Sigmoid colon (tissue), 7 donors: ENCODE results near the gene PIGB. TPM values are rescaled to one million over a fixed set of nuclear protein-coding genes. Genes with fewer than 3 reads are reported as not detected.

Source experiments
- DNase-seq: peaks from one replicate; pipeline ENCODE4 v3.0.0-alpha.2; 2019
- H3K27ac ChIP-seq, 4 donors: fragments of 200-600 bp; sonication (generic); one replicate each; pipeline ENCODE4 v1.5.1; 2016 to 2019; ENCODE audit warnings: mild to moderate bottlenecking in 1 of 4
- H3K27me3 ChIP-seq, 3 donors: fragments of 200-600 bp; sonication (generic); one replicate each; pipeline ENCODE4 v1.5.1; 2019; ENCODE audit warnings: mild to moderate bottlenecking in 1 of 3
- H3K36me3 ChIP-seq, 4 donors: fragments of 200-600 bp; sonication (generic); one replicate each; pipeline ENCODE4 v1.5.1; 2016 to 2019
- H3K4me1 ChIP-seq, 4 donors: fragments of 200-600 bp; sonication (generic); one replicate each; pipeline ENCODE4 v1.5.1; 2017 to 2019
- H3K4me3 ChIP-seq, 4 donors: fragments of 200-600 bp; sonication (generic); one replicate each; pipeline ENCODE4 v1.5.1; 2017 to 2019; ENCODE audit warnings: mild to moderate bottlenecking in 2 of 4, moderate library complexity in 1 of 4
- H3K9me3 ChIP-seq, 4 donors: fragments of 200-600 bp in 3 of 4; sonication (generic) in 3 of 4; one replicate each; pipeline versions ENCODE4 v1.5.1 to v1.6.1; 2013 to 2019
- CTCF ChIP-seq, 4 experiments: fragments of 450-650 bp in 3 of 4; fragments of 200-600 bp in 1 of 4; IDR thresholded peaks; one replicate each; pipeline ENCODE4 v1.5.1; 2016 to 2019; ENCODE audit warnings: antibody characterized with exemption in 4 of 4, mild to moderate bottlenecking in 3 of 4, moderate library complexity in 2 of 4
- EP300 ChIP-seq, 4 donors: sonication (generic); formaldehyde crosslinking; IDR thresholded peaks; one replicate each; pipeline ENCODE4 v1.6.1; 2017; ENCODE audit warnings: antibody characterized with exemption in 4 of 4
- POLR2A ChIP-seq, 2 donors: fragments of 450-650 bp; IDR thresholded peaks; one replicate each; pipeline ENCODE4 v1.6.1; 2016; ENCODE audit warnings: antibody characterized with exemption in 2 of 2, mild to moderate bottlenecking in 2 of 2, moderate library complexity in 2 of 2
- POLR2AphosphoS5 ChIP-seq, 4 donors: sonication (generic); formaldehyde crosslinking; IDR thresholded peaks; one replicate each; pipeline ENCODE4 v1.6.1; 2017; ENCODE audit warnings: antibody characterized with exemption in 4 of 4
- WGBS, 2 donors: extraction: QIAGEN DNeasy Blood & Tissue Kit; methylation state at CpG; one replicate each; pipeline ENCODE4 v1.1.7; 2013; 5-methylcytosine and 5-hydroxymethylcytosine counted together
- intact Hi-C: fragments of 100-400 bp; cut with DNase I; formaldehyde crosslinking; loops from one replicate; pipeline ENCODE4 v1.15.1; 2023
- polyA plus RNA-seq, 3 donors: library from polyadenylated mRNA; stranded (reverse); fragments of 200-250 nt; gene quantifications; one replicate each; pipeline ENCODE4 v1.2.3, GENCODE V29; 2013
- total RNA-seq, 4 donors: library from RNA; depleted of rRNA; stranded (reverse); fragments of >200 nt; gene quantifications; one replicate each; pipeline ENCODE4 v1.1.0, GENCODE V29; 2016
- donor health status: healthy with polysubstance abuse.
- donor health status: Bipolar disorder and iron deficiency.
- donor health status: healthy.

The PIGB gene
- total and polyA plus RNA-seq, 7 donors = 3.9 to 13.6 (median 6.3) TPM

DNA sequence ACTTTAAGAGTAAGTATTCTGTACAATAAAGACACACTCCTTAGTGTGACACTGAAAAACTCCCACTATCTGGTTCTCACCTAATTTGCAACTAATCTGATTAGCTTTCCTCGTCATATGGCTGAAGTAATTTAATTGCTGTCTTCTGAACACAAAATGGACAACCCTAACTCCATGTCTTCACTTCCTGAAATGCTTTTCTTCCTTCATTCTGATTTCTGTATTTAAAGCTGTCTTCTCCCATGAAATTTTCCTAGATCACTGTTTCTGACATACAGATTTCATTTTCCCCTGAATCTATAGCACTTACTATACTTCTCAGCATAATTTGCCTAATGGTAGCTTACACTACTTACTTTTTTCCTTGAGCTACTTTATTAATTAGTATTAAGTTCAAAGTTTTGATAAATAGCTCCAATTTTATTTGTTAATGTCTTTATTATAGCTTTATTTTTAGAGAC, 82.8 kb downstream of the PIGB start:
- 82 to 88% methylated on average over 1 of the region's 1 CpG for WGBS, 2 donors
- intact Hi-C loops = no loop called here
- peaks cover 0 to 40% (median 30%) of the 10 kb centered on the region in 4 donors for H3K4me1 ChIP-seq

DNA sequence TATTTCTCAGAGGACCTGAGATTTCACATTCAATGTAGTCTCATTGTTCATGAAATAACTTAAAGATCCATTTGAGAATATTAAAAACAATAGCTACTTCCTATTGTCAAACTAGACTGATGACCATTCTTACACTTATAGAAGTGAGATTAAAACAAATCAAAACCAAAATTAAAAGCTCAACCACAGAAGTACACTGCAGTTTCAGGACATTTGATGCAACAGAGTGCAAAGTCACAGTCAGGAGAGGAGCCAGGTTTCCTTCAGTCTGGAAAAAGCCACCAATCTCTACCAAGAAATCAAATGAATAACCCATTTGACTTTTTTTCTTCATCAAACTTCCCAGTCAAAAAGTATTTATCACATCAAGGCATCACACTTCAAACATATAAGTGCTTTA, 83.7 kb downstream of the PIGB start:
- Histone ChIP-seq H3K27me3 (no peaks in the 10 kb centered on the region), H3K27ac (no peak overlapping the region), H3K4me3 (no peak overlapping the region), H3K36me3 (no peaks in the 10 kb centered on the region), H3K9me3 (no peaks in the 10 kb centered on the region), H3K4me1 (peaks cover 0 to 46% (median 37%) of the 10 kb centered on the region in 4 donors)
- intact Hi-C loops = no loop called here
- TF ChIP-seq POLR2A (IDR thresholded peaks at IDR 0.05) (no peak), CTCF (IDR thresholded peaks at IDR 0.05) (no peak), EP300 (IDR thresholded peaks at IDR 0.05) (no peak), POLR2AphosphoS5 (IDR thresholded peaks at IDR 0.05) (no peak)
- DNase-seq = no peak

More for the DNA sequence above, 82.8 kb downstream of the PIGB start:
- TF ChIP-seq POLR2AphosphoS5 (IDR thresholded peaks at IDR 0.05) = no peak
- no peak for TF ChIP-seq POLR2A (IDR thresholded peaks at IDR 0.05)
- no peak for TF ChIP-seq EP300 (IDR thresholded peaks at IDR 0.05)
- TF ChIP-seq CTCF (IDR thresholded peaks at IDR 0.05) = no peak
- Histone ChIP-seq H3K4me3 (no peak overlapping the region), H3K9me3 (no peaks in the 10 kb centered on the region), H3K36me3 (no peaks in the 10 kb centered on the region), H3K27me3 (no peaks in the 10 kb centered on the region), H3K27ac (no peak overlapping the region)
- no peak for DNase-seq

- TF ChIP-seq EP300 (IDR thresholded peaks at IDR 0.05) = no peak
- TF ChIP-seq POLR2AphosphoS5 (IDR thresholded peaks at IDR 0.05) = no peak
- no peak for TF ChIP-seq POLR2A (IDR thresholded peaks at IDR 0.05)
- TF ChIP-seq CTCF (IDR thresholded peaks at IDR 0.05) = no peak
- Histone ChIP-seq H3K36me3 (no peaks in the 10 kb centered on the region), H3K27ac (peak overlapping the region in 1 of 4 donors; percentile 39), H3K27me3 (no peaks in the 10 kb centered on the region), H3K4me1 (peaks cover 0 to 46% (median 37%) of the 10 kb centered on the region in 4 donors), H3K4me3 (no peak overlapping the region), H3K9me3 (no peaks in the 10 kb centered on the region)
- intact Hi-C loops = no loop called here
- no peak for DNase-seq
These were observed 84.5 kb downstream of the PIGB start for GRCh38 chr15:55403531-55403930.

Other genes with a start within 250 kb of the PIGB start
- gene RSL24D1, start 122.3 kb upstream of the PIGB start, total RNA-seq = 100 to 1,000 TPM; 106 to 171 (median 124) TPM
- 10 to 100 TPM; 56.2 to 89.5 (median 75.6) TPM for gene RSL24D1, start 122.3 kb upstream of the PIGB start, polyA plus RNA-seq
- 10 to 100 TPM; 13.0 to 27.7 (median 16.6) TPM for gene RAB27A, start 29.4 kb upstream of the PIGB start, total RNA-seq
- gene RAB27A, start 29.4 kb upstream of the PIGB start, polyA plus RNA-seq = 100 to 1,000 TPM in 2 of 3 donors, 10 to 100 TPM in 1; 42.7 to 194 (median 180) TPM
- gene PIGBOS1, start 99 bp upstream of the PIGB start, total RNA-seq = 10 to 100 TPM in 3 of 4 donors, 1 to 10 TPM in 1; 9.2 to 19.6 (median 16.4) TPM
- 10 to 100 TPM; 19.1 to 33.8 (median 29.4) TPM for gene PIGBOS1, start 99 bp upstream of the PIGB start, polyA plus RNA-seq
- 10 to 100 TPM; 49.0 to 58.7 (median 55.4) TPM for gene CCPG1, start 89.1 kb downstream of the PIGB start, total RNA-seq
- 10 to 100 TPM in 1 of 3 donors, 1 to 10 TPM in 2; 7.6 to 23.6 (median 8.4) TPM for gene CCPG1, start 89.1 kb downstream of the PIGB start, polyA plus RNA-seq
- 1 to 10 TPM in 3 of 4 donors, under 1 TPM in 1; 0.81 to 6.6 (median 5.3) TPM for gene PIERCE2, start 89.3 kb downstream of the PIGB start, total RNA-seq
- gene PIERCE2, start 89.3 kb downstream of the PIGB start, polyA plus RNA-seq = 10 to 100 TPM in 2 of 3 donors, 1 to 10 TPM in 1; 4.3 to 24.0 (median 20.4) TPM
- gene DNAAF4, start 189.0 kb downstream of the PIGB start, total RNA-seq = 1 to 10 TPM in 3 of 4 donors, under 1 TPM in 1; 0.99 to 2.1 (median 1.4) TPM
- 1 to 10 TPM in 2 of 3 donors, under 1 TPM in 1; 0.92 to 1.8 (median 1.1) TPM for gene DNAAF4, start 189.0 kb downstream of the PIGB start, polyA plus RNA-seq